Measurements from ENCODE around the gene GRB14. TPM values are rescaled to one million over a fixed set of nuclear protein-coding genes. Genes with fewer than 3 reads are reported as not detected.

The GRB14 gene
- total and polyA plus RNA-seq, 10 of the 15 experiments (the other 5 are each of a cell fraction or from before 2014, with no cell fraction given) = not detected

- ChIA-PET POLR2A (no interaction called here), RAD21 (ENCODE audit: unreplicated experiment) (no interaction called here), CTCF (no interaction called here), SMC1A (ENCODE audit: uncharacterized antibody, unreplicated experiment) (interaction anchor here (0.6 kb wide), 1 partner anchor 20 kb away, joined by 3 read pairs; no protein-coding TSS in a partner anchor)
- TF ChIP-seq PBX3 (IDR thresholded peaks at IDR 0.05; ENCODE audit: insufficient replicate concordance, low read depth, low read length) (no peak), PKNOX1 (IDR thresholded peaks at IDR 0.05) (no peak), E4F1 (IDR thresholded peaks at IDR 0.05; ENCODE audit: borderline replicate concordance, partially characterized antibody) (no peak), EZH2 (IDR thresholded peaks at IDR 0.05; ENCODE audit: borderline replicate concordance, control insufficient read depth, low read depth, low read length) (no peak), TAF1 (IDR thresholded peaks at IDR 0.05; ENCODE audit: borderline replicate concordance, low read depth, low read length) (no peak), ZBTB4 (CRISPR knock-in tag; IDR thresholded peaks at IDR 0.05) (no peak), SUPT20H (IDR thresholded peaks at IDR 0.05; ENCODE audit: borderline replicate concordance, control insufficient read depth, low read depth, low read length) (no peak), ZNF592 (IDR thresholded peaks at IDR 0.05) (no peak), KAT2A (conservative IDR thresholded peaks at IDR 0.05; ENCODE audit: control insufficient read depth, low read depth, low read length) (no peak)
- intact Hi-C loops (cut with micrococcal nuclease; ENCODE audit: unreplicated experiment) = no loop called here
- no peaks in the 10 kb centered on the region for H3K4me1 ChIP-seq (ENCODE audit: control insufficient read depth, insufficient read depth, low read length)
- H2AFZ ChIP-seq (ENCODE audit: control insufficient read depth, low read depth, low read length) = no peak overlapping the region
- no peaks in the 10 kb centered on the region for H3K9me3 ChIP-seq (replicated peaks; ENCODE audit: control insufficient read depth, insufficient read depth, low read length)
- H3K79me2 ChIP-seq (ENCODE audit: control insufficient read depth, insufficient read depth, low read length) = no peaks in the 10 kb centered on the region
- H3K9ac ChIP-seq (ENCODE audit: control insufficient read depth, insufficient read depth, low read length) = no peak overlapping the region
- no peak for FAIRE-seq
- no peak overlapping the region for H3K4me2 ChIP-seq (ENCODE audit: control insufficient read depth, insufficient read depth)
- no peak overlapping the region for H3K4me3 ChIP-seq
- H3K27ac ChIP-seq (ENCODE audit: control insufficient read depth, insufficient read depth) = no peak overlapping the region
- WGBS (ENCODE audit: insufficient coverage, insufficient replicate concordance, low lambda C conversion rate, missing lambda C conversion rate) = 3% methylated on average over 13 of the region's 13 CpGs
- H3K27me3 ChIP-seq (replicated peaks in 1 of 2; ENCODE audit: control insufficient read depth in 2 of 2, insufficient read depth in 2 of 2, low read length in 1 of 2) = peaks cover 0 to 5% of the 10 kb centered on the region in 2 experiments; a peak in 3 of 4 replicates
- ATAC-seq = no peak
- in situ Hi-C loops (cut with MboI) = no loop called here
- DNase-seq (ENCODE audit: low read depth, low spot score) = no peak
- no peaks in the 10 kb centered on the region for H3K36me3 ChIP-seq (ENCODE audit: control insufficient read depth in 2 of 2, insufficient read depth in 2 of 2, low read length in 1 of 2)
- no peaks in the 10 kb centered on the region for H4K20me1 ChIP-seq (ENCODE audit: control insufficient read depth, insufficient read depth)
- BruUV-seq (replicated peaks) = no TSS peak
These were observed 453 bp upstream of the GRB14 start for GRCh38 chr2:164621764-164622105.

Data from GM12878 (cell line).